Endothelial cell of umbilical vein (primary cell): ENCODE results near the gene SOHLH1. TPM values are rescaled to one million over a fixed set of nuclear protein-coding genes. Genes with fewer than 3 reads are reported as not detected.

Experiments
- BruUV-seq: library from RNA; stranded (reverse); fragments of 400-500 nt; replicated peaks from 2 replicates; lab custom pipeline; 2021; lab: Mats Ljungman, UMichigan
- CTCF ChIA-PET: fragments of 300-600, 350-600 bp; sonication (Branson Sonifier 250); formaldehyde crosslinking; loops from one replicate; lab custom pipeline; 2021; ENCODE audit warnings: antibody characterized with exemption, inconsistent platforms; lab: Charles Lee
- POLR2A ChIA-PET: fragments of 300-600, 350-600 bp; sonication (Branson Sonifier 250); formaldehyde crosslinking; loops from one replicate; lab custom pipeline; 2021; ENCODE audit warnings: antibody characterized with exemption, inconsistent platforms; lab: Charles Lee
- DNase-seq: peaks from one replicate; pipeline ENCODE4 v3.0.0-alpha.2; 2011; ENCODE audit warnings: low read depth, low spot score
- FAIRE-seq: peaks from 2 replicates; lab custom pipeline; 2011; peaks lifted over from hg19 to GRCh38; lab: Jason Lieb, UNC
- H2AFZ ChIP-seq: 2 replicates; pipeline ENCODE4 v1.6.0; 2012; ENCODE audit warnings: low read depth, low read length, control low read depth, inconsistent platforms
- H3K27ac ChIP-seq: 2 replicates; pipeline ENCODE4 v1.5.1; 2011; ENCODE audit warnings: low read depth, mild to moderate bottlenecking, control low read depth, low read length, moderate library complexity; ENCODE audit not compliant: insufficient read depth
- H3K27me3 ChIP-seq, 2 experiments: 2 replicates each; pipeline versions ENCODE4 v1.6.0 to v1.6.1; 2011; ENCODE audit warnings: low read length in 2 of 2, mixed read lengths in 1 of 2; ENCODE audit not compliant: control insufficient read depth in 2 of 2, insufficient read depth in 2 of 2
- H3K36me3 ChIP-seq, 2 experiments: 2 replicates in 1 of 2; 3 replicates in 1 of 2; pipeline ENCODE4 v1.5.1; 2011; ENCODE audit warnings: low read length in 2 of 2, mild to moderate bottlenecking in 1 of 2, moderate library complexity in 1 of 2; ENCODE audit not compliant: control insufficient read depth in 2 of 2, insufficient read depth in 2 of 2; ENCODE audit errors: extremely low read depth in 1 of 2
- H3K4me1 ChIP-seq: 3 replicates; pipeline ENCODE4 v1.5.1; 2011; ENCODE audit warnings: mild to moderate bottlenecking, low read length; ENCODE audit not compliant: control insufficient read depth, insufficient read depth; ENCODE audit errors: extremely low read depth
- H3K4me2 ChIP-seq: 2 replicates; pipeline ENCODE4 v1.6.1; 2011; ENCODE audit warnings: low read length, control low read depth, mixed read lengths; ENCODE audit not compliant: insufficient read depth
- H3K4me3 ChIP-seq, 3 experiments: fragments of 200-600 bp in 1 of 3; sonication (generic), shearing (Covaris generic) in 1 of 3; replicated peaks in 1 of 3; 2 replicates each; pipeline ENCODE4 v1.5.1; 2011 to 2016; ENCODE audit warnings: control low read depth in 3 of 3, low read length in 3 of 3, mild to moderate bottlenecking in 2 of 3, inconsistent platforms in 1 of 3, low read depth in 1 of 3, moderate library complexity in 1 of 3; ENCODE audit not compliant: insufficient read depth in 1 of 3
- H3K79me2 ChIP-seq: 2 replicates; pipeline ENCODE4 v1.6.0; 2012; ENCODE audit warnings: low read length, inconsistent platforms; ENCODE audit not compliant: control insufficient read depth, insufficient read depth
- H3K9ac ChIP-seq: replicated peaks from 2 replicates; pipeline ENCODE3; 2011; ENCODE audit warnings: low read length, control low read depth; ENCODE audit not compliant: insufficient read depth; ENCODE audit errors: extremely low read depth
- H3K9me1 ChIP-seq: replicated peaks from 3 replicates; pipeline ENCODE4 v1.6.0; 2011; ENCODE audit warnings: mild to moderate bottlenecking, low read length; ENCODE audit not compliant: control insufficient read depth, insufficient read depth; ENCODE audit errors: extremely low read depth
- H3K9me3 ChIP-seq: replicated peaks from 2 replicates; pipeline ENCODE4 v1.5.1; 2012; ENCODE audit warnings: low read length, inconsistent platforms; ENCODE audit not compliant: control insufficient read depth, insufficient read depth
- H4K20me1 ChIP-seq: replicated peaks from 2 replicates; pipeline ENCODE3; 2011; ENCODE audit warnings: mild to moderate bottlenecking, low read length; ENCODE audit not compliant: control insufficient read depth, insufficient read depth; ENCODE audit errors: extremely low read depth
- CTCF ChIP-seq, 2 donors: IDR thresholded peaks; 1 replicate in 1 of 2; 2 replicates in 1 of 2; pipeline ENCODE4 v1.5.1; 2011; ENCODE audit warnings: low read length in 2 of 2, mild to moderate bottlenecking in 2 of 2, moderate library complexity in 2 of 2, control low read depth in 1 of 2, inconsistent platforms in 1 of 2, low read depth in 1 of 2; ENCODE audit not compliant: insufficient read depth in 1 of 2; ENCODE audit errors: extremely low read depth in 1 of 2
- EZH2 ChIP-seq: IDR thresholded peaks from 2 replicates; pipeline ENCODE4 v1.6.1; 2012; ENCODE audit warnings: borderline replicate concordance, low read depth, mild to moderate bottlenecking, moderate library complexity, low read length, inconsistent platforms; ENCODE audit not compliant: severe bottlenecking
- FOS ChIP-seq: IDR thresholded peaks from 2 replicates; pipeline ENCODE4 v1.6.1; 2011; ENCODE audit warnings: mild to moderate bottlenecking, low read length, moderate library complexity, borderline replicate concordance; ENCODE audit not compliant: insufficient read depth
- GATA2 ChIP-seq: IDR thresholded peaks from 2 replicates; pipeline ENCODE4 v1.7.0; 2011; ENCODE audit warnings: low read depth, mild to moderate bottlenecking, moderate library complexity, mixed read lengths, low read length; ENCODE audit not compliant: insufficient read length, insufficient read depth
- JUN ChIP-seq: IDR thresholded peaks from 2 replicates; pipeline ENCODE4 v1.6.1; 2011; ENCODE audit warnings: borderline replicate concordance, low read depth; ENCODE audit not compliant: insufficient read length, insufficient read depth
- MAX ChIP-seq: IDR thresholded peaks from 2 replicates; pipeline ENCODE4 v1.6.1; 2011; ENCODE audit not compliant: insufficient read depth, insufficient read length
- MYC ChIP-seq: IDR thresholded peaks from one replicate; pipeline ENCODE4 v1.6.1; 2011; ENCODE audit warnings: mild to moderate bottlenecking, low read depth, low read length
- POLR2A ChIP-seq: IDR thresholded peaks from 2 replicates; pipeline ENCODE4 v1.6.1; 2012; ENCODE audit warnings: low read depth, mild to moderate bottlenecking, control low read depth, low read length
- POLR2AphosphoS5 ChIP-seq: IDR thresholded peaks from 2 replicates; pipeline ENCODE4 v1.6.1; 2012; ENCODE audit warnings: low read depth, mild to moderate bottlenecking, control low read depth, low read length, moderate library complexity; ENCODE audit not compliant: insufficient read depth
- dilution Hi-C: fragments of 300-500 bp; cut with MboI; formaldehyde crosslinking; loops from one replicate; pipeline ENCODE4 v1.15.0; 2019; ENCODE audit warnings: low sequenced_read_pairs; ENCODE audit not compliant: extremely low pct_ligation_motif_present
- intact Hi-C: fragments of 100-400 bp; cut with micrococcal nuclease; formaldehyde crosslinking; loops from one replicate; pipeline ENCODE4 v1.10.0; 2022
- polyA plus RNA-seq, 4 experiments: library from polyadenylated mRNA; depleted of rRNA in 3 of 4; stranded (reverse) in 3 of 4; unstranded in 1 of 4; fragments of >200 nt; gene quantifications; 2 replicates each; pipeline versions ENCODE4 v1.2.1 to v1.2.3, GENCODE V29; 2011 to 2012; ENCODE audit warnings: missing spikeins in 1 of 4
- total RNA-seq: library from RNA; stranded (reverse); gene quantifications from 2 replicates; pipeline ENCODE4 v1.2.3, GENCODE V29; 2021

SOHLH1 gene
- total and polyA plus RNA-seq, 2 donors (not counting 3 experiments of a cell fraction or from before 2014, with no cell fraction given): not detected

- H3K9ac ChIP-seq: no peak overlapping the region
- no peak for FAIRE-seq
These were observed 4.4 kb upstream of the SOHLH1 start for GRCh38 chr9:135703726-135704125.

More at GRCh38 chr9:135703726-135704125, 4.4 kb upstream of the SOHLH1 start:
- no peaks in the 10 kb centered on the region for H3K36me3 ChIP-seq
- no peak overlapping the region for H2AFZ ChIP-seq
- TF ChIP-seq CTCF (IDR thresholded peaks at IDR 0.05; ENCODE audit: extremely low read depth in 1 of 2, insufficient read depth in 1 of 2, low read depth in 1 of 2, low read length in 2 of 2): no peak
- no peak for TF ChIP-seq EZH2
- TF ChIP-seq GATA2: no peak
- TF ChIP-seq JUN: no peak
- no peak for TF ChIP-seq MYC
- no peak for TF ChIP-seq POLR2A
- no peak for TF ChIP-seq FOS
- TF ChIP-seq POLR2AphosphoS5: no peak
- no peak for TF ChIP-seq MAX
- H3K27me3 ChIP-seq: peaks cover 2% of the 10 kb centered on the region in 2 experiments
- no peak overlapping the region for H3K27ac ChIP-seq
- ChIA-PET POLR2A (no interaction called here), CTCF (interaction anchor here (1.0 to 1.6 kb wide), 6 partner anchors 9 to 419 kb away, joined by 3 to 5 read pairs (median 4); no protein-coding TSS in a partner anchor)
- dilution Hi-C loops: no loop called here
- no peak overlapping the region for H3K4me2 ChIP-seq
- intact Hi-C loops: loop anchor here (2.0 to 5.0 kb wide), 3 partner anchors 34 to 419 kb away; no protein-coding TSS in a partner anchor
- BruUV-seq: no TSS peak
- H3K4me1 ChIP-seq: peaks cover 2% of the 10 kb centered on the region
- H3K79me2 ChIP-seq: no peaks in the 10 kb centered on the region
- H4K20me1 ChIP-seq: no peaks in the 10 kb centered on the region
- no peaks in the 10 kb centered on the region for H3K9me3 ChIP-seq
- DNase-seq: no peak
- no peak overlapping the region for H3K4me3 ChIP-seq
- no peaks in the 10 kb centered on the region for H3K9me1 ChIP-seq
